TTC549 (cell line): ENCODE measurements around the gene POLR2L.

Experiments used
- FAIRE-seq: peaks from 2 replicates; lab custom pipeline; 2012; peaks lifted over from hg19 to GRCh38; lab: Jason Lieb, UNC

Gene POLR2L

GRCh38 chr11:810040-810567 is 32.2 kb downstream of the POLR2L start:
- no peak for FAIRE-seq

- FAIRE-seq = peak; percentile 40
Measured at GRCh38 chr11:809287-810039, 32.9 kb downstream of the POLR2L start, which contains the start of gene RPLP2. RPLP2 (plus strand) TSS chr11:809967; CDS start chr11:810235, 268 bp downstream.

DNA sequence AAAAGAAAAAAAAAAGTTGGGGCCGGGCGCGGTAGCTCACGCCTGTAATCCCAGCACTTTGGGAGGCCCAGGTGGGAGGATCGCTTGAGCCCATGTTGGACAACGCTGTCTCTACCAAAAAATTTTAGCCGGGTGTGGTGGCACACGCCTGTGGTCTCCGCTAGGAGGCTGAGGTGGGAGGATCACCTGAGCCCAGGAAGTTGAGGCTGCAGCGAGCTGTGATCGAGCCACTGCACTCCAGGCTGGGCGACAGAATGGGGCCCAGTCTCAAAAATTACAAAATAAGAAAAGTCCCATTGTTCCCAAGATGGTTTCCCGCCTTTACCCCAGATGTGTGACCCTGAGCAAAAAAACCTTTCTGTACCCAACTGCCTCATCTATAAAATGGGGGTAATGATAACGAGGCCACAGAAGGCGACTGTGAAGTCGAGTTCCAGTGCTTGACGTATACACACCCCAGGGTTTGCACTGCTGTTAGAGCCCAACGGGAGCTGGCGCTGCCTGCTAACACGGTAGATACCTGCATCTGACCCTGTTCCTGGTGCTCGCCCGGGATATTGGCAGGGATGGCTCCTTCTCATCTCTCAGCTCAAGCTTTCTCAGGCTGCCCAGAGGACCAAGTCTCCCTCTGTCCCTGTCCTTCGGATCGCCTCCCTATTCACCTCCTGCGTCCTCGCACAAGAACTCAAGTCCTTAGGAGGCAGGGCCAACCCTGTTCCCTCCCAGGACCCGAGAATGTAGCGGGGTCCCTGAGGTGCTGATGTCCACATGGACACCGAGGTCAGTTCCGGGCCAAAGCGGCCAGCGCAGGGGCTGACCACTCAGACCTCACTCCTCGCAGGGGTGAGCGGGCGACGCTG is 33.7 kb downstream of the POLR2L start:
- FAIRE-seq = no peak

DNA sequence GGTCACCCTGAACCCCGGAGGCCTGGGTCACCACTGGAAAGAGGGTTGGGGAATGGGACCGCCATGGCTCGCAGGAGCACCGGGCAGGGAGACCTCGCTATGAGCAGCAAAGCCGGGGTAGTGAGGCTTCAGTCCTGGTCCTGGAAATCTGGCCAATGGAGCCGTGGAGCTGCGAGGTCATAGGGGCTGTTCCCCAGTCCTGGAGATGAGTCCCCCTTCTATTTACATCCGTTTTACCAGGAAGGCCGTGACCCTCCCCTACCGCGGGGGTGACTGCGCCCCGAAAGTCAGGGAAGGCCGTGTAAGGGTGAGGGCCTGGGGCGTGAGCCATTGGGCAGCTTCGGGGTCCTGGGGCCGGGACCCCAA is 37.7 kb downstream of the POLR2L start:
- no peak for FAIRE-seq

- no peak for FAIRE-seq
Measured at GRCh38 chr11:803770-804598, 38.3 kb downstream of the POLR2L start.

DNA sequence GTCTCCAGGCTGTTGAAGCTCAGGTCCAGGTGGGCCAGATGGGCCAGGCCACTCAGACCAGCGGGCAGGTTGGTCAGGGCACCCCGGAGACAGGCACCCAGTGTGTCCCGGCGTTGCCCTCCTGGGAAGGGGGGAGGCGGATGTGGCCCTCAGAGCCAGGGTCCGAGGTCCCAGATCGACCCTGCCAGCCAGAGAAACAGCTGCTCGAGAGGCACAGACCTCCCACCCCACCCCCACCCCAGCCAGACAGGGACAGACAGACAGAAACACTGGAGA is 38.9 kb downstream of the POLR2L start:
- no peak for FAIRE-seq

DNA sequence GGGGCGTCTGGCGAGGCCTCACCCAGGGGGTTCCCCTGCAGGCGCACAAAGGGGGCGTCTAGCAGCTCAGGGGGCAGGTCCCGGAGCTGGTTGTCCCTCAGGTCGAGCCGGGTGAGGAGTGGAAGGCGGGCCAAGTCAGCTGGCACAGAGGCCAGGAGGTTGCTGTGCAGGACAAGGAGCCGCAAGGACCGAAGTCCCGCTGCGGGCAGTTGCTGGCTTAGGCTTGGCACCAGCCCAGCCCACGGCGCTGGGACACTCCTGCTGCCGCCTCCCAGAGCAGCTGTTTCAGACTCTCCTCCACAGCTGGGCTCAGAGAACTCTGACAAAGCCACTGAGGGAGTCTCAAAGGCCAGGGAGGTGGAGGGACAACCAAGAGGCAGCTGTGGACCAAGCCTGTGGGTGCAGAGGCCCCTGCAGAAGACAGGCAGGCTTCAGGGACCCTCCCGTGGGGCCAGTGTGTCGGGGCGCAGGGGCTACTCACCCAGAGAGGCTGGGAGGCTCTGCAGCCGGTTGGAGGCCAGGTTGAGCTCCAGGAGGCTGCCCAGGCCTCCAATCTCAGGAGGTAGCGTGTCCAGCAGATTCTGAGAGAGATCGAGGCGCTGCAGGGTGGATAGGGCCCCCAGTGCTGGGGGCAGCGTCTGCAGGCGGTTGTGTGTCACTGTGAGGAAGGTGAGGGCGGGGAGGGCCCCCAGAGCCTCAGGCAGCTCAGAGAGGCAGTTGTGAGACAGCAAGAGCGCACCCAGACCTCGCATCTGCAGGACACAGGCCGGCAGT is 39.4 kb downstream of the POLR2L start:
- FAIRE-seq = no peak

DNA sequence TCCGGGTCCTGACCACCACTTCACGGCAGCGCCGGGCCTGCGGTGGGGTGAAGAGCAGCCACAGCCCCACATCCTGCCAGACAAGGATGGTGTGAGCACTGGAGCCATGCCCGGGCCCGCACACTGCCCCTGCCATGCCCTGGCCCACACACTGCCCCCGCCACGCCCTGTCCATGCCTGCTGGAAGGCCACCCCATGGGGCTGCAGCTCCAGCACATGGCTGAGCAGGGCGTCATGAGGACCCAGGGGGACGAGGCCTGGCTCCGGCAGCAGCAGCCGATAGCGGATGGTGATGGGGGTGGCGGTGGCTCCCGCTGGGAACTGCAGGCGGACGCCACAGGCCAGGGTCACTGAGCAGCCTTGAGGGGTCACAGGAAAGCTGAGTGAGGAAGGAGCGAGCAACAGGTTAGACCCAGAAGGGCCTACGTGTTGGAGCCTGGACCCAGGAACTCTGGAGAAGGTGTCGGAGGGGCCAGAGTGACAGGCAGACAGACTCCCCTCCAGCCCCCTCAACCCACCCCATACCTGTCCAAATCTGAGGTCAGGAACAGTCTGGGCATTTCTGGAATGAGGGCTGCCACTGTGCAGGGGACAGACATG is 40.2 kb downstream of the POLR2L start:
- no peak for FAIRE-seq

DNA sequence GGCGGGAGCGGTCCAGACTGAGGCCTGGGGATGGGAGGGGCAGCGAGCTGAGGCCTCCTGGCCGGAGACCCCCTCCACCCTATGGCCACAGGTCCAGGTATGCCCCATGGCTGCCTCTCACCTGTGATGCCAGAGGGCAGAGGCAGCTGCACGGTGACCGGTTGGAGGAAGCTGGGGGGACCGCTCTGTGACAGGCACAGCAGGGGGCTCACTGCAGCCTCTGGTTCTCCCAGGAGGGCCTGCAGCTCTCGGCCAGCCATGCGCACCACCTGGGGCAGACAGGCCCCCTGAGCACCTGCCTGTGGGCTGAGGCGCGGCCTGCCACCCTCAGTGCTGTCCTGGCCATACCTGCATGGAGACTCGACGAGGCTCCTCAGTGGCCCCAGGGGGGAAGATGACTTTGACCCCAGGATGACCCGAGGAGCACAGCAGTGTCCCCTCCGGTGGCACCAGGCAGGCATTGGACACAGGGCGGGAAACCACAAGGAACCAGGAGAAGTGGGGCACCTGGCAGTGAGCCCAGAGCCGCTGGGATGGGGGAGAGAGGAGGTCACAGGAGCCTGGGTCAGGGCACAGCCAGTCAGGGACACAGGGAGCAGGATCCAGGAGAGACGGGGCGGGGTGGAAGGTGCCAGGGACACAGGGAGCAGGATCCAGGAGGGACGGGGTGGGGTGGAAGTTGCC is 41.1 kb downstream of the POLR2L start:
- FAIRE-seq = no peak

DNA sequence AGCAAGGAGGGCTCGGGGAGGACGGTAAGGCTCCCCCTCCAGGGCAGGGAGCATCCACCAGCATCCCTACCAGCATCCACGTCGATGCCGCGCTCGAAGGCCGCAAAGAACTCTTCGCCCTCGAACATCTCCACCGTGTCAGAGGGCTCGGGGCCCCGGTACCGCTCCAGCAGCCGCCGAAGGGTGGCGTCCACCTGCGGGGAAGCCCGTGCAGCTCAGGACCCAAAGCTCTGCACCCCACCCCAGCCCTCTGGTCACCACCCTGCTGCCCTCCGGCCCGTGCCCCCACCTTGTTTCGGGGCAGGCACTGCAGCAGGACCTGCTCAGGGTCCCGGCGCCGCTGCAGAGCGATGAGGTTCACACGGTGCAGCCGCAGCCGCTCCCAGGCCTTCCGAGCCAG is 41.9 kb downstream of the POLR2L start:
- FAIRE-seq = no peak

GRCh38 chr11:799641-800316 is 42.5 kb downstream of the POLR2L start:
- no peak for FAIRE-seq

DNA sequence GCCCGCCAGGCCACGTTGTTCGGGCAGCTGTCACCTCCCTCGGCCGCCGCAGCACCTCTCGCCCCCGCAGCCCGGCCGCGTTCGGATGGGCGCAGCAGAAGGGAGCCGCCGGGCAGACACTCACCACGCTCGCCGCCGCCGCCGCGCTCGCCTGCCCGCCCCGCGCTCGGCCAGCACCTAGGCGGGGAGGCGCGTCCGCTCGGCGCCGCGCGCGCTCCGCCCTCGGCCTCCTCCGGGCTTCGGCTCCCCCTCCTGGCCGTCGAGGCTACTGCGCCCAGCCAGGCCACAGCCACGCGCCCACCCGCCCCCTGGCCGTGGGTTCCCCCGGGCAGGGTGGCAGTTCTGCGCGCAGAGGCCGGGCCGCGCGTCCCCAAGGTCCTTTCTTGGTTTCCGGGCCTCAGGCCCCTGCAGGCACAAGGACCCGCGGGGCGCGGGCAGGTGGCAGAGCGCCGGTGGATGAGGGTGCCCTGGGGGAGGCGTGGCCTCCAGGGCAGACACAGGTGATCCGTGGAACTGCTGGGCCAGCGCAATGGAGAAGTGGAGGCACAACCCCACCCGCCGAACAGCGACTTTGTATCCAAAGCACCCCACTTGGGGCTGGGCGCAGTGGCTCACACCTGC is 44.1 kb downstream of the POLR2L start, which contains the start of gene SLC25A22:
TSS of gene SLC25A22 (minus strand) at position 189 of the 621 bp plus-strand sequence. CDS start 3,275 bp downstream, outside the sequence.
- FAIRE-seq = no peak

GRCh38 chr11:797296-798092 is 44.8 kb downstream of the POLR2L start:
- no peak for FAIRE-seq

DNA sequence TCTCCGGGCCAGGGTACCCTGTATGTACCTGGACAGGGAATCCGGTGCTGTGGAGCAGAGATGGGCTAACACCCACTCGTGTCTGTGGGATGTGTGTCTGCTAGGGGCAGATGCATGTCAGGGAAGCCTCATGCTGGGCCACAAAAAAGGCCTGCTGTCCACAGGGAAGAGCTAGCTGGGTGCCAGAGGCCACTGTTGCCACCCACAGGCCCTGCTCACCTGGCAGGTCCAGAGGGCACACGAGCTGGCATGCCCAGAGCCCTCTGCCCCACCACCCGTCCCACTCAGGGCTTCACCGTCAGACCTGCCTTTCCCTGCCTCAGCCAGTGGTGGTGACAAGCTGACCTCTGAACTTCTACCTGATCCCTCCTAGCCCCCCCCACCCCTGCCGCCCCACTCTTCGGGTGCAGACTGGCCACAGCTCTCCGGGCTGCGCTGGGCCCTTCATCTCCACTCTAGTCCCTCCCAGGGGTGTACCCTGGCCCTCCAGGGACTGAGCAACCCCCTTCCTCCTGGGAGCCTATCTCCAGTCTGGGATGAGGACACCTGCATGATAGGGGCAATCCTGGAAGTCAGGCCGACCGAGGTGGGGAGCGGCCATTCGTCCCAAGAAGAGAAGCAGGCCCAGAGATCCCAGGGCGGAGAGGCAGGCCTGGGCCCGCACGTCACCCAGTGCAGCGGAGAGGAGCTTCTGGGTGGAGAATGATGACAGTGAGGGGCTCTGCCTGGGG is 45.6 kb downstream of the POLR2L start:
- FAIRE-seq = no peak

DNA sequence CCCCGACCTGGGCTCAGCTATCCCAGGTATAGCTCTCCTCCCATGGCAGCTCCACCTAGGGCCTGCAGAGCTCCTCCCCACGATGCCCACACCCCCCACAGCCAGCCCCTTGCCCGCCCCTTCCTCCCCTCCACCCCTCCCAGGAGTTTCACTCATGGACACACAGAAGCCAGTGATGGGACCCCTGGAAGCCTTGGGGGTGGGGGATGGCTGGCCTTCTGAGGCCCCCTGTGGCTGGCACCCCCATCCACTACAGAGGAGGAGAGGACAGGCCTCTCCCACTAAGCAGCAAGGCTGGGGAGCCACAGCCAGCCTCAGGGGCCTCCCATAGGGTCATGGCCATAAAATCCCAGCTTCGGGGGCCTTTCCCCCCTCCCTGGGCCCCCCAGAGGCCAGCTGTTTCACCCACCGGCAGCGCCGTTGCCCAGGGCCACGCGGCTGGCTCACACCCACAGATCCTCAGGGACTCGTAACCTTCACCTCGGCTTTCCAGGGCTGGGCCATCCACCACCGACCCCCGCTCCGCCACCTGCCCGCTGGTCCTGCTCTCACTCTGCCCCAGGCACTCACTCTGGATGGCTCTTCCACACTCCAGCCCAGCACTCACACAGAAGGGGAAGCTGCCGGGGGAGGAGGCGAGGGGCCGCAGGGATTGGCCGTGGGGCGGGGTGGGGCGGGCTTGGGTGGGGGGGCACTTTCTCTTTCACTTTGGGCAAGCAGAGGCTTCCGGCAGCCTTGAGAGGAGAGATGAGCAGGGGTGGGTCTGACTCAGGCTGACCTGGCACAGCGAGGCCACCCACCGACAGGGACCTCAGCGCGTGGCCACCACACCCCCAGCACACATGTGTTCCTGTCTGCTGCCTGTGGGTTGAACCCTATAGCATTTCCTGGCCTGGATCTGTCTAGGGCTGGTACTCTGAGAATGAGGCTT is 46.4 kb downstream of the POLR2L start:
- no peak for FAIRE-seq

DNA sequence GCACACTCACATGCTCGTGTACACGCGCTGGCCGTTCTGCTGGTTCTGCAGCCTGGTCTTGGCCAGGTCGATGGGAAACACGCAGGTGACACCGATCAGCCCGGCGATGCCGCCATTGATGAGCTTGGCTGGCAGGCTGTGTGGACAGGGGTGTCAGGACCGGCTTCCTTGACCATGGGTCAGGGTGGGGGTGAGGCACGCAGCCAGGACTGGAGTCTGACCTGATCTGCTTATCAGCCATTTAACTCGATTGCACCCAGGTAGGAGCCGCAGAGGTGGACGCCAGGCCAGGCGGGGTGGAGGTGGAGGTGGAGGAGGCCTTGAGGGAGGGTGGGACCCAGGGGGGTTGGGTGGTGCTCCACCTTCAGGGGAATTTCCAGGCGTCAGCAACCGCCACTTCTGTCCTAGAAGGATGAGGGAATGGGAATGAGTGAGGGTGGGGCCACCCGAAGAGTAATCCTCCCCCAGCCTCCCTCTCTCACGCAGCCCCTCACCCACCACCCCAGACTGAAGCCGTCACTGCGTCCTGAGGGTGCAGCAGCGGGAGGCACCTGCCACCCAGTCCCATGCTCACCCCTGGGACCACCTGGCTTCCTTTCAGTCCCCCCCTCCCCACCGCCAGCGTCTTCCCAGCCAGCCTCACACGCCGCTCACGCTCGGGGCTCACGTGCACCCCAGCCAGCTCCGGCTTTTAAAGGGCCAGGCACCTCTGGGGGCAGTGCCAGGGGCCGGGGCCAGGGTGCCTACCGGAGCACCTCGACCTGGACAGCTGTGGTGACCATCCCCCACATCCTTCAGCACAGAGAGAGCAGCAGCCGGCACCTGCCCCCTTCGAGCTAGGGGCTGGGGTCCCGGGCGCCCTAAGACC is 47.3 kb downstream of the POLR2L start:
- FAIRE-seq = no peak
